ENCODE results near the gene EID1.
A peak's percentile ranks its signal among the peaks of the same experiment; 100 is the strongest.

EID1 gene

GRCh38 chr15:48914717-48915116 is 36.8 kb downstream of the EID1 start:
- DNase-seq = no peak

DNA sequence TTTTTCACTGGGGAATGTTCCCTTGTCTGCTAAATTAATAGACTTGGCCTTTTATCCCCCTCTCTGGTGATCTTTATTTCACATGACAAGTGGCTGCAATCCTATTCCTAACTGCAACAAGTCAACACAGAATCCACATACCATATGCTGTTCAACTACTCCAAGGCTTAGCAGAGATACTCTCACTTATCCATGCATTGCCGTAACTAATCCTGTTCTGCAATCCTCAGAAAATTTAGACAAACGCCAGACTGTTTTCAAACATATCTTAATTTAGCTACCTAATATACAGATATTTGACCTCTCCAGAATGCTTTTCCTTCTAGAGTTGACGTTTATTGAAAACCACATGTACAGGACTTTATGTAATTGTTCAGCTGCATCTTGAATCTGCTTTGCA is 37.9 kb downstream of the EID1 start:
- no peak for DNase-seq

DNA sequence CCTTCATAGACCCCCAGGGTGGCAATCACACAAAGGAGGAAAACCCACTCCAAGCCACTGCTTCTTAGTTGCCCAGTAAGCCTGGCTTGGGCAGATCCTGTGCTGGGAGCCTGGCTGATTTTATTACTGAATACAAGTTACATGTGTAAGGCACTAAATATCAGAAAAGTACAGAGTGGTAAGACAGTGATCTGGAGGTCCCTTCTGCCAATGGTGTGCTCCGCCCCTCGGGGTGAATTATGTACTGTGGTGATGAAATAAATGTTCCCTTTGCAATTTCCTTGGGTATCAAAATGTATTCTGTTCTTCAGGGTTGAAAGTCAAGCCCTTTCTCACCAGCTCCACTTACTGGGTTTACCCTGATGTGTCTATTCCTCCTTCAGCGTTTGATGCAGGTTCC is 38.8 kb downstream of the EID1 start:
- no peak for DNase-seq

GRCh38 chr15:48922046-48922445 is 44.1 kb downstream of the EID1 start:
- DNase-seq = no peak

DNA sequence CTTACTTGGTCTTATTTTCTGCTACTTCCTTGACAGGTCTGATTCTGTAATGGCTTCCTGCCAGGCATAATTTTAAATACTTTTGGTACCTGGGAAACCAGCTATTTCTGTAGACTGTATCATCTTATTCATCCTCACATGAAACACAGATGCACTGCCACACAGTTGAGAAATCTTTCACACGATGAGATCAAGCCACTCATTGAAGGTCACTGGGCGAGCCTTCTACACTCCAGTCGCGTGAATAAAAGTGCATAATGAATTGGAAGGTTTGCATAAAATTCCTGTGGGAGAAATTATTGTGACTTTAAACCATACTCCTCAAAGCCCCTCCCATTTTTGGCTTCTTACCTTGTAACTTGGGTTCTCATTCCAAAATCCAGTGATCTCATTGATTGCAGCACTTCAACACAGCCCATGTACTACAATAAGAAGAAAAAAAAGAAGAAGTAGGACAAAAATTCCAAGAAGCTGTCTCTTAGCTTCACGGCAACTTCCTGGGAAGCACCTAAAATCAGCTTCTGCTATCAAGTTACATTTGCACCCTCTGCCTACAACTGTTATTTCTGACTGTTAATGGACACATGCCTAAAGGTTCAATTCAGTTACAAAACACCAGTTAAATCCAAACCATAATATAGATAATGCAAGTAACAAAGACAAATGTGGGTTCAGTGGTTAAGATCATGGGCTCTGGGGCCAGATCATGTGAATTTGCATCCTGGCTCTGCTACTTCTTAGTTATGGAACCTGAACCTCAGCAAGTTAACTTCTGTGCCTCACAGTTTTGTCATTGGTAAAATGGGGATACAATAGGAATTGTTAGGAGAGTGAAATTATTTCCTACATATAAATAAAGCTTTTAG is 46.8 kb downstream of the EID1 start:
- DNase-seq = no peak

DNA sequence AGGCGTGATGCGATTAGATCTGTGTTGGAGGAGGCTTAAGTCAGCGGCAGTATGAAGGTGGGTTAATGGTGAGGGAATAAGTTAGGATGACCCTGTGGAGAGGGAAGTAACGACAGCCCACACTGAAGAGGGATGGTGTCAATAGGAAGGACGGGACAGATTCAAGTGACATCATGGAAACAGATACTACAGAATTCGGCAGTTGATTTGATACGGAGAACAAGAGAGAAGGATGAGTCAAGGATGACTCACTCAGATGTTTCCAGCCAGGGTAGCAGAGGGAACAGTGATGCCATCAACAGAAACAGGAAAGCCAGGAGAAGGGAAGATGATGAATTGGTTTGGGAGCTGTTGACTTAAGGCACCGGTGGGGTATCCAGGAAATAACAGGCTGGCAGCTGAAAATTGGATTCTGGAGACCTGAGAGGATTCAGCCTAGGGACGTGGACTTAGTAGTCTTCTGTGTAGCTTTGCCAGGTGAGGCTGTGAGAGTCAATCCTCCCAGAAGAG is 47.8 kb downstream of the EID1 start:
- DNase-seq = peak; percentile 56

GRCh38 chr15:48928877-48929538 is 51.1 kb downstream of the EID1 start:
- DNase-seq = no peak

DNA sequence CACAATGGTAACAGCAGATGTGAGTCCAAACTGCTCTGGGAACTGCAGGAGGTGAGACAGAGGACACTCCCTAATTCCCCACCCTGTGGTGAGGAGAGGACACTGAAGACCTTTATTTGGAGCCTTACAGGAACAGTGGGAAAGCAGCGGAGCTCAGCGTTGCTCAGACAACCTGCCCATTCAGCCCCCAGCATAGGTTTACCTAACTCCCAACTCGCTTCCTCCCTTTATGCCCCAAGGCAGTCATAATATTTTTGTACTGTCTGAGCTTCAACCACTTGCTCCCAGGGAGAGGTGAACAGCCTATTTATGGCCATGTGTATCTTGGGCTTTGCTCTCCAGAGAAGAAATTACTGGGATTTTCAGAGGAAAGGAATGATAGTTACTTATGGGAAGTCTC is 51.7 kb downstream of the EID1 start:
- DNase-seq = no peak
